Measurements from ENCODE around the gene CD244.
"Not testable (repeated sequence)": the region's sequence is repeated elsewhere in the genome, so short reads cannot be mapped to it uniquely, and the experiment has no call there.

The CD244 gene

GRCh38 chr1:160877221-160877620 lies 14.5 kb upstream of the CD244 start:
- no peak for DNase-seq

- DNase-seq, result no peak
Observed at GRCh38 chr1:160876311-160876710, 13.6 kb upstream of the CD244 start.

GRCh38 chr1:160875591-160875990 lies 12.9 kb upstream of the CD244 start:
- not testable (repeated sequence) for DNase-seq

GRCh38 chr1:160874935-160875334 lies 12.2 kb upstream of the CD244 start:
- no peak for DNase-seq

- DNase-seq, result no peak
Observed at GRCh38 chr1:160868141-160868540, 5.5 kb upstream of the CD244 start.

- not testable (repeated sequence) for DNase-seq
Observed at GRCh38 chr1:160867651-160868050, 5.0 kb upstream of the CD244 start.

GRCh38 chr1:160866695-160867260 lies 4.1 kb upstream of the CD244 start:
- no peak for DNase-seq

- DNase-seq, result no peak
Observed at GRCh38 chr1:160866001-160866694, 3.5 kb upstream of the CD244 start.

GRCh38 chr1:160865337-160865736 lies 2.6 kb upstream of the CD244 start:
- DNase-seq, result no peak

- no peak for DNase-seq
Observed at GRCh38 chr1:160864173-160864572, 1.5 kb upstream of the CD244 start.

- no peak for DNase-seq
Observed at GRCh38 chr1:160863774-160864131, 1.1 kb upstream of the CD244 start.

GRCh38 chr1:160863061-160863773 lies 530 bp upstream of the CD244 start:
- no peak for DNase-seq

- DNase-seq, result no peak
Observed at GRCh38 chr1:160860840-160861505, 1.7 kb downstream of the CD244 start.

GRCh38 chr1:160859166-160859565 lies 3.5 kb downstream of the CD244 start:
- no peak for DNase-seq

GRCh38 chr1:160858507-160858906 lies 4.2 kb downstream of the CD244 start:
- DNase-seq, result no peak

GRCh38 chr1:160858097-160858496 lies 4.6 kb downstream of the CD244 start:
- DNase-seq, result no peak

GRCh38 chr1:160855181-160855981 lies 7.3 kb downstream of the CD244 start:
- DNase-seq, result no peak

GRCh38 chr1:160853754-160854153 lies 8.9 kb downstream of the CD244 start:
- DNase-seq, result no peak

- no peak for DNase-seq
Observed at GRCh38 chr1:160853014-160853413, 9.7 kb downstream of the CD244 start.

GRCh38 chr1:160850993-160851392 lies 11.7 kb downstream of the CD244 start:
- no peak for DNase-seq

GRCh38 chr1:160850541-160850940 lies 12.1 kb downstream of the CD244 start:
- no peak for DNase-seq

GRCh38 chr1:160846281-160846680 lies 16.4 kb downstream of the CD244 start:
- no peak for DNase-seq

All from SW 1271 (cell line).